Keratinocyte (primary cell): ENCODE measurements around the gene ALK. TPM values are rescaled to one million over a fixed set of nuclear protein-coding genes. Genes with fewer than 3 reads are reported as not detected.

Experiments
- DNase-seq: peaks from one replicate; pipeline ENCODE4 v3.0.0-alpha.2; 2011; ENCODE audit warnings: low read depth, missing footprints, low spot score
- FAIRE-seq: peaks from 2 replicates; lab custom pipeline; 2011; peaks lifted over from hg19 to GRCh38; lab: Jason Lieb, UNC
- H2AFZ ChIP-seq: 2 replicates; pipeline ENCODE4 v1.6.0; 2012; ENCODE audit warnings: low read length, control low read depth, inconsistent platforms; ENCODE audit not compliant: control insufficient read depth
- H3K27ac ChIP-seq: 2 replicates; pipeline ENCODE4 v1.5.1; 2011; ENCODE audit warnings: low read length; ENCODE audit not compliant: control insufficient read depth, insufficient read depth
- H3K27me3 ChIP-seq: 3 replicates; pipeline ENCODE4 v1.6.0; 2011; ENCODE audit warnings: low read length; ENCODE audit not compliant: control insufficient read depth, insufficient read depth; ENCODE audit errors: extremely low read depth
- H3K36me3 ChIP-seq, 2 experiments: 2 replicates in 1 of 2; 3 replicates in 1 of 2; pipeline ENCODE4 v1.5.1; 2011; ENCODE audit warnings: low read length in 2 of 2, mild to moderate bottlenecking in 1 of 2; ENCODE audit not compliant: control insufficient read depth in 2 of 2, insufficient read depth in 2 of 2; ENCODE audit errors: extremely low read depth in 1 of 2
- H3K4me1 ChIP-seq: 3 replicates; pipeline ENCODE4 v1.5.1; 2011; ENCODE audit warnings: low read length; ENCODE audit not compliant: control insufficient read depth, insufficient read depth; ENCODE audit errors: extremely low read depth
- H3K4me2 ChIP-seq: 3 replicates; pipeline ENCODE4 v1.6.0; 2011; ENCODE audit warnings: low read depth, low read length; ENCODE audit not compliant: control insufficient read depth, insufficient read depth; ENCODE audit errors: extremely low read depth
- H3K4me3 ChIP-seq, 3 experiments: fragments of 200-600 bp in 1 of 3; sonication (generic) in 1 of 3; 2 replicates in 2 of 3; 3 replicates in 1 of 3; pipeline ENCODE4 v1.5.1; 2011 to 2016; ENCODE audit warnings: low read length in 3 of 3, mild to moderate bottlenecking in 3 of 3, control low read depth in 2 of 3, inconsistent platforms in 1 of 3, low read depth in 1 of 3, mixed read lengths in 1 of 3, mixed run types in 1 of 3, moderate library complexity in 1 of 3; ENCODE audit not compliant: control insufficient read depth in 2 of 3, insufficient read depth in 2 of 3; ENCODE audit errors: extremely low read depth in 1 of 3
- H3K79me2 ChIP-seq: 2 replicates; pipeline ENCODE4 v1.6.0; 2012; ENCODE audit warnings: low read length; ENCODE audit not compliant: control insufficient read depth, insufficient read depth
- H3K9ac ChIP-seq: 3 replicates; pipeline ENCODE4 v1.6.0; 2011; ENCODE audit warnings: low read length; ENCODE audit not compliant: control insufficient read depth, insufficient read depth; ENCODE audit errors: extremely low read depth
- H3K9me1 ChIP-seq: 3 replicates; pipeline ENCODE4 v1.6.0; 2011; ENCODE audit warnings: low read length; ENCODE audit not compliant: control insufficient read depth, insufficient read depth; ENCODE audit errors: extremely low read depth
- H3K9me3 ChIP-seq: 2 replicates; pipeline ENCODE4 v1.5.1; 2012; ENCODE audit warnings: low read depth, low read length; ENCODE audit not compliant: control insufficient read depth
- H4K20me1 ChIP-seq: 3 replicates; pipeline ENCODE4 v1.6.0; 2011; ENCODE audit warnings: low read length; ENCODE audit not compliant: control insufficient read depth, insufficient read depth; ENCODE audit errors: extremely low read depth
- CTCF ChIP-seq, 3 experiments: IDR thresholded peaks in 1 of 3; conservative IDR thresholded peaks in 1 of 3; optimal IDR thresholded peaks in 1 of 3; 2 replicates in 2 of 3; 3 replicates in 1 of 3; pipeline versions ENCODE3 to v1.5.1; 2011; ENCODE audit warnings: low read length in 3 of 3, mild to moderate bottlenecking in 3 of 3, moderate library complexity in 2 of 3, control low read depth in 1 of 3, inconsistent platforms in 1 of 3; ENCODE audit not compliant: insufficient read depth in 2 of 3; ENCODE audit errors: extremely low read depth in 1 of 3
- EZH2 ChIP-seq: IDR thresholded peaks from one replicate; pipeline ENCODE4 v1.6.1; 2012; ENCODE audit warnings: inconsistent platforms, mild to moderate bottlenecking, low read length, moderate library complexity
- dilution Hi-C: fragments of 300-500 bp; cut with MboI; formaldehyde crosslinking; loops from one replicate; pipeline ENCODE4 v1.7.0; 2020; ENCODE audit warnings: low sequenced_read_pairs; ENCODE audit not compliant: extremely low pct_ligation_motif_present
- polyA plus RNA-seq, 5 experiments: library from polyadenylated mRNA; depleted of rRNA in 3 of 5; stranded (reverse) in 3 of 5; stranded (forward) in 1 of 5; unstranded in 1 of 5; fragments of >200 nt; gene quantifications; 1 replicate in 1 of 5; 2 replicates in 3 of 5; 3 replicates in 1 of 5; pipeline versions ENCODE4 v1.2.1 to v1.2.3, GENCODE V29; 2011 to 2012; ENCODE audit warnings: missing spikeins in 2 of 5, low read depth in 1 of 5, low replicate concordance in 1 of 5

The ALK gene
- polyA plus RNA-seq, 1 donor (not counting 4 experiments of a cell fraction or from before 2014, with no cell fraction given) = not detected

GRCh38 chr2:29229640-29230039 lies 691.7 kb downstream of the ALK start:
- Histone ChIP-seq H3K79me2 (no peaks in the 10 kb centered on the region), H4K20me1 (peaks cover 2% of the 10 kb centered on the region), H3K4me3 (no peak overlapping the region), H3K27ac (no peak overlapping the region), H3K9ac (no peak overlapping the region), H3K9me1 (no peaks in the 10 kb centered on the region), H3K27me3 (peaks cover 38% of the 10 kb centered on the region), H2AFZ (no peak overlapping the region), H3K4me1 (peaks cover 7% of the 10 kb centered on the region), H3K4me2 (no peak overlapping the region), H3K36me3 (no peaks in the 10 kb centered on the region), H3K9me3 (no peaks in the 10 kb centered on the region)
- dilution Hi-C loops = no loop called here
- TF ChIP-seq EZH2 = no peak
- no peak for TF ChIP-seq CTCF (optimal IDR thresholded peaks at IDR 0.05 in 1 of 3, IDR thresholded peaks at IDR 0.05 in 1 of 3, conservative IDR thresholded peaks at IDR 0.05 in 1 of 3; ENCODE audit: extremely low read depth in 1 of 3, insufficient read depth in 2 of 3, low read length in 3 of 3)
- DNase-seq (no peak), FAIRE-seq (no peak)

DNA sequence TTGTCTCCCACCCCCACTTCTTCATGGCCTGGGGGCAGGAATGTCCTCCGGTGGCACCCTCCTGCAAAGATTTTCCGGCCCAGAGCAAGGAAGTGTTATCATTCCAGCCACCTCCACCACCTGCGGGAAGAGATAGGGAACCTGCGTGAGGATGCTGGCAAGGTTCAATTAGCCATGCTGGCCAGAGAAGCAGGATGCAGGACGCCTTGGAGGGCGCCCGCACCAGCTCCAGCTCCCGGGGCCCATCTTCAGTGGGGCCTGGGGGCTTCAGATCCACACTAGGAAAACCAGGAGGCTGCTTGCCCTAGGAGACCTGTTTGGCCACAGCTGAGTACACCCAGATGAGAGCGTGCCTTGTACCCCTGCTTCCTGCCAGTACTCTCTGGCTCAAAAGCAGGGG lies 692.4 kb downstream of the ALK start:
- FAIRE-seq (no peak), DNase-seq (no peak)
- Histone ChIP-seq H3K27ac (no peak overlapping the region), H4K20me1 (peaks cover 2% of the 10 kb centered on the region), H3K4me1 (peaks cover 11% of the 10 kb centered on the region), H3K36me3 (no peaks in the 10 kb centered on the region), H2AFZ (no peak overlapping the region), H3K79me2 (no peaks in the 10 kb centered on the region), H3K9me1 (no peaks in the 10 kb centered on the region), H3K4me2 (no peak overlapping the region), H3K27me3 (peaks cover 40% of the 10 kb centered on the region), H3K4me3 (no peak overlapping the region), H3K9ac (no peak overlapping the region), H3K9me3 (no peaks in the 10 kb centered on the region)
- TF ChIP-seq CTCF (optimal IDR thresholded peaks at IDR 0.05 in 1 of 3, IDR thresholded peaks at IDR 0.05 in 1 of 3, conservative IDR thresholded peaks at IDR 0.05 in 1 of 3; ENCODE audit: extremely low read depth in 1 of 3, insufficient read depth in 2 of 3, low read length in 3 of 3) (no peak), EZH2 (no peak)
- dilution Hi-C loops = no loop called here
